ENCODE measurements around the gene PRKD2. TPM values are rescaled to one million over a fixed set of nuclear protein-coding genes. Genes with fewer than 3 reads are reported as not detected.

The PRKD2 gene
- total RNA-seq, 1 donor from 2014 or later = 49.4 TPM

DNA sequence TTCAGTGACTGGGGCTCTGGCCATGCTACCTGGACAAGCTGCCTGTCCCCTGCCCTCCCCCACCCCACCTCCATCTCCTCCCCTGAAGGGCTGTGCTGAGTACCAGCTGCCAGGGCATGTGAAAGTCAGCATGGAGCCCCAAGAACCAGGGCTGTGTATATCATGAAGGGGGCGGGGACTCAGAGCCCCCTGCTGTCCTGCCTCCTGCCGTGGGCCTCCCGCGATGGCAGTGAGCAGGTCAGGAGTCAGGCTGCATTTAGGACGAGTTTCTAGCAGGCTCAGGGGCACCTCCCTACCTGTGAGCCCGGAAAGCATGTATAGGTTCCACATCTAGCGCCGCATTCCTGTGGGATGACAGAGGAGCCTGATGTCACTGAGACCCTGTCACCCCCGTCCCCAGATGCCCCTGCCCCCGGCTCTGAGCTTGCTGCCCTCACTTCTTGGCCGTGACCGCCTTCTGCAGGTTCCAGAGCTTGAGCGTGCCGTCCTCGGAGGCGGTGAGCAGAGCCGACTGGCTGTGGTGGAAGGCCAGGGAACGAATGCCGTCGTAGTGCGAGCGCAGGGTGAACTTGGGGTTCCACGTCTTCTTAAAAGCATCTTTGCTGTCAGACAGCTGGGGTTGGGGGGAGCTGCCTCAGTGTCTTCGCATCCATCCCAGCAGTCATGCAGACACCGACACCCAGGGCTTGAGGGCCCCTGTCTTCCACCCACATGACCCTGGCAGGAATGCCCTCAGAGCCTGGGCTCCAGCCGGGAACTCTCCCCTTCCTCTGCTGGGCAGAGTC, 8.3 kb upstream of the PRKD2 start:
- Histone ChIP-seq H3K9me3 (no peaks in the 10 kb centered on the region), H3K4me3 (no peak overlapping the region), H3K27ac (no peak overlapping the region), H3K4me1 (peaks cover 13% of the 10 kb centered on the region), H3K27me3 (no peaks in the 10 kb centered on the region), H3K36me3 (peaks cover 0 to 93% of the 10 kb centered on the region in 2 donors)
- no peak for TF ChIP-seq CTCF (IDR thresholded peaks at IDR 0.05)
- TF ChIP-seq POLR2AphosphoS5 (IDR thresholded peaks at IDR 0.05; ENCODE audit: insufficient read depth in 1 of 2, low read depth in 1 of 2) = no peak
- TF ChIP-seq POLR2A (IDR thresholded peaks at IDR 0.05) = no peak
- DNase-seq (ENCODE audit: extremely low spot score in 2 of 2) = no peak
- intact Hi-C loops (cut with DNase I) = loop anchor here (10.0 kb wide), 1 partner anchor 110 kb away; no protein-coding TSS in a partner anchor

- Histone ChIP-seq H3K27ac (no peak overlapping the region), H3K27me3 (no peaks in the 10 kb centered on the region), H3K36me3 (peaks cover 0 to 88% of the 10 kb centered on the region in 2 donors), H3K9me3 (no peaks in the 10 kb centered on the region), H3K4me3 (no peak overlapping the region), H3K4me1 (peaks cover 13% of the 10 kb centered on the region)
- TF ChIP-seq POLR2A (IDR thresholded peaks at IDR 0.05) = no peak
- TF ChIP-seq POLR2AphosphoS5 (IDR thresholded peaks at IDR 0.05; ENCODE audit: insufficient read depth in 1 of 2, low read depth in 1 of 2) = no peak
- TF ChIP-seq CTCF (IDR thresholded peaks at IDR 0.05) = no peak
- no peak for DNase-seq (ENCODE audit: extremely low spot score in 2 of 2)
- intact Hi-C loops (cut with DNase I) = loop anchor here (10.0 kb wide), 1 partner anchor 110 kb away; no protein-coding TSS in a partner anchor
These were observed 7.6 kb upstream of the PRKD2 start for GRCh38 chr19:46724468-46724867.

DNA sequence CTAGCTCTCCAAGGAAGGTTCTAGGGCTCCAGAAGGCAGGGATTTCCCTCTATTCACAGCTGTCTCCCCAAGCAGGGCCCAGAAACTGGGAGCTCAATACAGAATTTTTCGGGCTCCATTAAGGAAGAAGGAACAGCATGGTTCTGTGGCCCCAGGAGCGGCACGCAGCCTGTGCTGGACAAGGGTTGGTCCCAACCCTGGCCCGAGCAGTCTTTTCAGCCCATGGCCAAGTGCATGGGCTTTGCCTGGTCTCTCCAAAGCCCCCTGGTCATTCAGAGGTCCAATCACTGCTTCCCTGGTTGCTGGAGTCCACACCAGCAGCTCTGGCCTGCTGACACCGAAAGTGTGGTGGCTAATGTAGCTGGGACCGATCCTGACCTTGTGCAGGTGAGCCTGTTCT, 6.6 kb upstream of the PRKD2 start:
- Histone ChIP-seq H3K9me3 (no peaks in the 10 kb centered on the region), H3K27ac (no peak overlapping the region), H3K4me3 (no peak overlapping the region), H3K27me3 (no peaks in the 10 kb centered on the region), H3K36me3 (peaks cover 0 to 78% of the 10 kb centered on the region in 2 donors), H3K4me1 (peaks cover 8% of the 10 kb centered on the region)
- intact Hi-C loops (cut with DNase I) = loop anchor here (10.0 kb wide), 1 partner anchor 109 kb away; no protein-coding TSS in a partner anchor
- TF ChIP-seq POLR2AphosphoS5 (IDR thresholded peaks at IDR 0.05; ENCODE audit: insufficient read depth in 1 of 2, low read depth in 1 of 2) = no peak
- TF ChIP-seq CTCF (IDR thresholded peaks at IDR 0.05) = no peak
- no peak for TF ChIP-seq POLR2A (IDR thresholded peaks at IDR 0.05)
- DNase-seq (ENCODE audit: extremely low spot score in 2 of 2) = no peak

GRCh38 chr19:46723023-46723461, 6.1 kb upstream of the PRKD2 start:
- Histone ChIP-seq H3K9me3 (no peaks in the 10 kb centered on the region), H3K27ac (no peak overlapping the region), H3K36me3 (peaks cover 0 to 74% of the 10 kb centered on the region in 2 donors), H3K27me3 (no peaks in the 10 kb centered on the region), H3K4me1 (peaks cover 9% of the 10 kb centered on the region), H3K4me3 (no peak overlapping the region)
- no peak for DNase-seq (ENCODE audit: extremely low spot score in 2 of 2)
- TF ChIP-seq POLR2AphosphoS5 (IDR thresholded peaks at IDR 0.05; ENCODE audit: insufficient read depth in 1 of 2, low read depth in 1 of 2) (no peak), POLR2A (IDR thresholded peaks at IDR 0.05) (no peak), CTCF (IDR thresholded peaks at IDR 0.05) (no peak)
- intact Hi-C loops (cut with DNase I) = loop anchor here (10.0 kb wide), 1 partner anchor 108 kb away; no protein-coding TSS in a partner anchor
